ENCODE results near the gene LRRK1. TPM values are rescaled to one million over a fixed set of nuclear protein-coding genes. Genes with fewer than 3 reads are reported as not detected.
A peak's percentile ranks its signal among the peaks of the same experiment; 100 is the strongest.

LRRK1 gene
- total RNA-seq, 4 donors from 2014 or later: 52.7 to 107 (median 82.7) TPM

- in situ Hi-C loops (cut with MboI; ENCODE audit: low pct_ligation_motif_present in 1 of 4, low pct_unique_long_range_greater_than_20kb in 1 of 4, low sequenced_read_pairs in 3 of 4) (no loop called here), intact Hi-C loops (cut with DNase I; ENCODE audit: low total_unique reads) (no loop called here)
Observed at GRCh38 chr15:101065570-101066221, 146.5 kb downstream of the LRRK1 start.

GRCh38 chr15:101066501-101067408 lies 147.6 kb downstream of the LRRK1 start:
- in situ Hi-C loops (cut with MboI; ENCODE audit: low pct_ligation_motif_present in 1 of 4, low pct_unique_long_range_greater_than_20kb in 1 of 4, low sequenced_read_pairs in 3 of 4): no loop called here
- peaks cover 0 to 18% (median 3%) of the 10 kb centered on the region in 4 donors for H3K36me3 ChIP-seq
- H3K27ac ChIP-seq: no peak overlapping the region

More at GRCh38 chr15:101065570-101066221, 146.5 kb downstream of the LRRK1 start:
- Histone ChIP-seq H3K36me3 (peaks cover 0 to 20% (median 3%) of the 10 kb centered on the region in 4 donors), H3K27ac (no peak overlapping the region), H3K27me3 (no peaks in the 10 kb centered on the region), H3K9me3 (no peaks in the 10 kb centered on the region), H3K4me1 (peaks cover 0 to 20% (median 3%) of the 10 kb centered on the region in 4 donors), H3K4me3 (no peak overlapping the region)
- 95% methylated on average over 27 of the region's 28 CpGs; no CpG with 5 or more reads in 1 of the 2 donors for WGBS, 2 donors (ENCODE audit: low coverage in 1 of 2)
- no peak for DNase-seq
- TF ChIP-seq POLR2AphosphoS5 (IDR thresholded peaks at IDR 0.05) (no peak), POLR2A (IDR thresholded peaks at IDR 0.05) (no peak), CTCF (IDR thresholded peaks at IDR 0.05) (no peak), EP300 (IDR thresholded peaks at IDR 0.05; ENCODE audit: low read depth) (no peak)

GRCh38 chr15:101067660-101068522 lies 148.7 kb downstream of the LRRK1 start:
- Histone ChIP-seq H3K27ac (peak overlapping the region in 3 of 4 donors; percentile 60 to 72 (median 67)), H3K4me1 (peaks cover 0 to 20% (median 3%) of the 10 kb centered on the region in 4 donors), H3K4me3 (no peak overlapping the region), H3K9me3 (no peaks in the 10 kb centered on the region), H3K36me3 (peaks cover 0 to 9% (median 3%) of the 10 kb centered on the region in 4 donors), H3K27me3 (no peaks in the 10 kb centered on the region)
- no peak for TF ChIP-seq EP300 (IDR thresholded peaks at IDR 0.05; ENCODE audit: low read depth)
- TF ChIP-seq CTCF (IDR thresholded peaks at IDR 0.05): no peak
- no peak for TF ChIP-seq POLR2AphosphoS5 (IDR thresholded peaks at IDR 0.05)
- TF ChIP-seq POLR2A (IDR thresholded peaks at IDR 0.05): no peak
- no peak for DNase-seq
- WGBS, 2 donors (ENCODE audit: low coverage in 1 of 2): 72% methylated on average over 14 of the region's 14 CpGs; no CpG with 5 or more reads in 1 of the 2 donors
- in situ Hi-C loops (cut with MboI; ENCODE audit: low pct_ligation_motif_present in 1 of 4, low pct_unique_long_range_greater_than_20kb in 1 of 4, low sequenced_read_pairs in 3 of 4) (no loop called here), intact Hi-C loops (cut with DNase I; ENCODE audit: low total_unique reads) (no loop called here)

More at GRCh38 chr15:101066501-101067408, 147.6 kb downstream of the LRRK1 start:
- Histone ChIP-seq H3K9me3 (no peaks in the 10 kb centered on the region), H3K4me1 (peaks cover 0 to 20% (median 3%) of the 10 kb centered on the region in 4 donors), H3K27me3 (no peaks in the 10 kb centered on the region), H3K4me3 (no peak overlapping the region)
- DNase-seq: no peak
- intact Hi-C loops (cut with DNase I; ENCODE audit: low total_unique reads): no loop called here
- WGBS, 2 donors (ENCODE audit: low coverage in 1 of 2): 88 to 100% methylated on average over 2 to 26 of the region's 26 CpGs
- TF ChIP-seq POLR2AphosphoS5 (IDR thresholded peaks at IDR 0.05): no peak
- no peak for TF ChIP-seq EP300 (IDR thresholded peaks at IDR 0.05; ENCODE audit: low read depth)
- no peak for TF ChIP-seq POLR2A (IDR thresholded peaks at IDR 0.05)
- TF ChIP-seq CTCF (IDR thresholded peaks at IDR 0.05): no peak

Measured in transverse colon (tissue), 4 donors.